IMR-90 (cell line): ENCODE measurements around the gene HECW1. TPM values are rescaled to one million over a fixed set of nuclear protein-coding genes. Genes with fewer than 3 reads are reported as not detected.

Source experiments
- ATAC-seq: fragments of 200-7000 bp; cut with Tn5 transposase; 2 replicates; pipeline ENCODE4 v1.9.1; 2020; ENCODE audit warnings: low read depth, mild to moderate bottlenecking, moderate library complexity
- BruUV-seq: library from RNA; stranded (reverse); fragments of 400-500 nt; replicated peaks from 2 replicates; lab custom pipeline; 2021; lab: Mats Ljungman, UMichigan
- CTCF ChIA-PET: fragments of 300-600 bp; formaldehyde crosslinking; extraction: SDS; loops from one replicate; lab custom pipeline; 2021; ENCODE audit warnings: antibody characterized with exemption; lab: Yijun Ruan, JAX
- POLR2A ChIA-PET: fragments of 300-600 bp; sonication (Branson Sonifier 250); formaldehyde crosslinking; loops from one replicate; lab custom pipeline; 2022; ENCODE audit warnings: antibody characterized with exemption; ENCODE audit not compliant: unreplicated experiment; lab: Charles Lee
- DNase-seq: peaks from one replicate; pipeline ENCODE4 v3.0.0; 2013
- H2AFZ ChIP-seq: replicated peaks from 2 replicates; pipeline ENCODE3; 2013; ENCODE audit warnings: low read length, mild to moderate bottlenecking; ENCODE audit not compliant: poor library complexity
- H2AK5ac ChIP-seq: 2 replicates; pipeline ENCODE4 v1.6.1; 2013; ENCODE audit warnings: low read depth, low read length, inconsistent platforms
- H2AK9ac ChIP-seq: replicated peaks from 2 replicates; pipeline ENCODE3; 2013; ENCODE audit warnings: mild to moderate bottlenecking, low read depth, low read length, moderate library complexity; ENCODE audit not compliant: poor library complexity
- H2BK120ac ChIP-seq: 2 replicates; pipeline ENCODE4 v1.6.1; 2013; ENCODE audit warnings: low read depth, low read length, inconsistent platforms
- H2BK15ac ChIP-seq: 3 replicates; pipeline ENCODE4 v1.6.1; 2013; ENCODE audit warnings: low read depth, low read length, inconsistent platforms
- H2BK20ac ChIP-seq: 2 replicates; pipeline ENCODE4 v1.6.1; 2013; ENCODE audit warnings: low read depth, mild to moderate bottlenecking, inconsistent platforms, low read length, moderate library complexity
- H2BK5ac ChIP-seq: 2 replicates; pipeline ENCODE4 v1.6.1; 2013; ENCODE audit warnings: mild to moderate bottlenecking, low read depth, low read length, inconsistent platforms; ENCODE audit not compliant: poor library complexity, severe bottlenecking
- H3K14ac ChIP-seq: replicated peaks from 2 replicates; pipeline ENCODE4 v1.6.1; 2013; ENCODE audit warnings: low read depth, low read length, inconsistent platforms
- H3K18ac ChIP-seq: 2 replicates; pipeline ENCODE4 v1.6.1; 2013; ENCODE audit warnings: low read depth, low read length, control low read depth
- H3K23ac ChIP-seq: 2 replicates; pipeline ENCODE4 v1.6.1; 2013; ENCODE audit warnings: low read depth, low read length, inconsistent platforms
- H3K27ac ChIP-seq: 2 replicates; pipeline ENCODE4 v1.5.1; 2013; ENCODE audit warnings: mild to moderate bottlenecking, control low read depth, low read length; ENCODE audit not compliant: insufficient read depth
- H3K27me3 ChIP-seq: 2 replicates; pipeline ENCODE4 v1.6.1; 2013; ENCODE audit warnings: low read length; ENCODE audit not compliant: control insufficient read depth, insufficient read depth
- H3K36me3 ChIP-seq: 2 replicates; pipeline ENCODE4 v1.6.1; 2013; ENCODE audit warnings: low read length, mixed read lengths; ENCODE audit not compliant: control insufficient read depth, insufficient read depth
- H3K4ac ChIP-seq: 2 replicates; pipeline ENCODE4 v1.6.1; 2013; ENCODE audit warnings: low read depth, low read length, inconsistent platforms
- H3K4me1 ChIP-seq: 2 replicates; pipeline ENCODE4 v1.6.1; 2013; ENCODE audit warnings: low read length, mixed read lengths; ENCODE audit not compliant: control insufficient read depth, insufficient read depth
- H3K4me2 ChIP-seq: 2 replicates; pipeline ENCODE4 v1.6.1; 2013; ENCODE audit warnings: low read depth, mild to moderate bottlenecking, control low read depth, low read length, moderate library complexity
- H3K4me3 ChIP-seq: 2 replicates; pipeline ENCODE4 v1.5.1; 2013; ENCODE audit warnings: low read depth, mild to moderate bottlenecking, control low read depth, low read length, moderate library complexity; ENCODE audit not compliant: insufficient read depth
- H3K56ac ChIP-seq: 2 replicates; pipeline ENCODE4 v1.6.1; 2013; ENCODE audit warnings: low read length, inconsistent platforms; ENCODE audit not compliant: insufficient read depth; ENCODE audit errors: extremely low read depth
- H3K79me1 ChIP-seq, 2 experiments: 2 replicates each; pipeline ENCODE4 v1.6.1; 2013; ENCODE audit warnings: low read length in 2 of 2, inconsistent platforms in 1 of 2, low read depth in 1 of 2
- H3K9ac ChIP-seq: 2 replicates; pipeline ENCODE4 v1.6.1; 2013; ENCODE audit warnings: low read depth, low read length, control low read depth
- H3K9me1 ChIP-seq: 2 replicates; pipeline ENCODE4 v1.6.1; 2013; ENCODE audit warnings: low read length, inconsistent platforms; ENCODE audit not compliant: insufficient read depth
- H3K9me3 ChIP-seq: 2 replicates; pipeline ENCODE4 v1.6.1; 2013; ENCODE audit warnings: low read length; ENCODE audit not compliant: control insufficient read depth, insufficient read depth
- H4K20me1 ChIP-seq: 2 replicates; pipeline ENCODE4 v1.6.1; 2013; ENCODE audit warnings: low read length, inconsistent platforms; ENCODE audit not compliant: insufficient read depth
- H4K5ac ChIP-seq: 2 replicates; pipeline ENCODE4 v1.6.1; 2013; ENCODE audit warnings: mild to moderate bottlenecking, low read depth, low read length, control low read depth
- H4K8ac ChIP-seq, 2 experiments: 2 replicates each; pipeline ENCODE4 v1.6.1; 2013; ENCODE audit warnings: low read depth in 2 of 2, low read length in 2 of 2, control low read depth in 1 of 2, inconsistent platforms in 1 of 2
- H4K91ac ChIP-seq: 2 replicates; pipeline ENCODE4 v1.6.1; 2013; ENCODE audit warnings: low read depth, low read length, inconsistent platforms; ENCODE audit not compliant: insufficient read depth
- CHD1 ChIP-seq: IDR thresholded peaks from 2 replicates; pipeline ENCODE4 v1.6.1; 2012; ENCODE audit warnings: low read depth, low read length, improper control_type of control experiment
- FOS ChIP-seq: fragments of 150-350 bp; IDR thresholded peaks from 2 replicates; pipeline ENCODE4 v1.6.1; 2016; ENCODE audit warnings: low read depth, low read length
- MXI1 ChIP-seq: IDR thresholded peaks from 2 replicates; pipeline ENCODE4 v1.6.1; 2012; ENCODE audit warnings: low read depth, mild to moderate bottlenecking, low read length, moderate library complexity, borderline replicate concordance
- SMC3 ChIP-seq: fragments of 150-350 bp; IDR thresholded peaks from 2 replicates; pipeline ENCODE4 v1.6.1; 2016; ENCODE audit warnings: low read depth, mild to moderate bottlenecking, antibody characterized with exemption, low read length, moderate library complexity
- WGBS, 2 experiments: methylation state at CpG; one replicate each; pipeline versions ENCODE4 v1.1.5 to v1.1.7; 2013; ENCODE audit warnings: missing lambda C conversion rate in 2 of 2; ENCODE audit not compliant: insufficient read length in 1 of 2; ENCODE audit errors: extremely low coverage in 2 of 2; 5-methylcytosine and 5-hydroxymethylcytosine counted together
- dilution Hi-C: fragments of 300-500 bp; cut with HindIII; formaldehyde crosslinking; loops from one replicate; pipeline ENCODE4 v1.14.3; 2018; ENCODE audit warnings: low sequenced_read_pairs; ENCODE audit not compliant: unreplicated experiment
- in situ Hi-C: fragments of 300-500 bp; cut with MboI; formaldehyde crosslinking; loops from 3 replicates; pipeline ENCODE4 v1.14.3; 2019; ENCODE audit warnings: low sequenced_read_pairs, inconsistent platforms, mixed read lengths
- intact Hi-C: fragments of 100-400 bp; cut with micrococcal nuclease; formaldehyde crosslinking; loops from 2 replicates; pipeline ENCODE4 v1.10.0; 2022
- polyA plus RNA-seq, 3 experiments: library from polyadenylated mRNA; depleted of rRNA; stranded (reverse); fragments of >200 nt; gene quantifications; 2 replicates each; pipeline ENCODE4 v1.2.3, GENCODE V29; 2012; ENCODE audit warnings: low replicate concordance in 1 of 3
- total RNA-seq: library from RNA; depleted of rRNA; stranded (reverse); fragments of >200 nt; gene quantifications from 2 replicates; pipeline ENCODE4 v1.2.3, GENCODE V29; 2012
- TF ChIP-seq, protein P1 (sequence below): conservative IDR thresholded peaks from 2 replicates; pipeline ENCODE4 v1.5.1; 2012; ENCODE audit warnings: mild to moderate bottlenecking, low read depth, low read length, improper control_type of control experiment

Gene HECW1
- total and polyA plus RNA-seq, 2 of the 4 experiments (the other 2 are of a cell fraction): 0.56 to 1.3 TPM

DNA sequence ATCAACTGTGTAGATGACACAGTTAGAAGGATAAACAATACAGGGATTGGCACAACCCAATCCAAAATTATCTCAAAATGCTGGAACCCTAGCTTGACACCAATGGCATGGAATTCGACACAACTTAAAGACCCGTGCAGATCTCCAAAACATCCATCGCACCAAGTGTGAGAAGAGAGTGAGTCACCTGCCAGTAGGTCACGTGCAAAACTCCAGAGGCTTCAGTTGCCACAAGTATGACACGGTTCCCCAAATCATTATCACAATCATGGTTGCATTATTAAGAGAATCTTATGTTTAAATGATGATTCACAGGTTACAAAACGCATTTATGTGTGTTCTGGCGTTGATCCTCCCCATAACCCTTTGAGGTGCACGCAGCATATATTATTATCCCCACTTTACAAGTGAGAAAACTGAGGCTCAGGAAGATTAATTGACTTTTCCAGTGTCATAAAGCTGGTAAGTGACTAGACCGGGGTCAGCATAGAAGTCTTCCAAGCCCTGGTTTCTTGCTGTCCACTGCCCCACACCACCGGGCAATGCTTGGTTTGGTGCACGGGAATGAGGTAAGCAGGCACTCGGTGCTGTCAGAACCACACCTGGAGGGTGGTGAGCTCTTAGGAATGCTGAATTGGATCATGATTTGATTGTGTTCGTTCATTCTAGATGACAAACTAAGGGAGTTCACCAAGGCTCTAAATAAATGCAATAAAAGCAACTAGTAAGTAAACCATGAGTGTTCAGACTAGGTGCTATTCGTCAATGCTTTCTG, 446.9 kb downstream of the HECW1 start:
- Histone ChIP-seq H3K4me3 (no peak overlapping the region), H3K79me1 (no peaks in the 10 kb centered on the region), H3K18ac (no peak overlapping the region), H2AK5ac (no peak overlapping the region), H3K4me1 (no peaks in the 10 kb centered on the region), H2BK15ac (no peak overlapping the region), H2BK5ac (no peak overlapping the region), H3K4ac (no peak overlapping the region), H2BK20ac (no peak overlapping the region), H3K36me3 (no peaks in the 10 kb centered on the region), H4K8ac (no peak overlapping the region), H3K4me2 (no peak overlapping the region), H4K20me1 (no peaks in the 10 kb centered on the region), H4K91ac (no peak overlapping the region), H3K56ac (no peak overlapping the region), H2AK9ac (no peak overlapping the region), H3K9me1 (no peaks in the 10 kb centered on the region), H3K9me3 (no peaks in the 10 kb centered on the region), H3K27ac (no peak overlapping the region), H4K5ac (no peak overlapping the region), H3K27me3 (peaks cover 27% of the 10 kb centered on the region), H2AFZ (no peak overlapping the region), H3K14ac (no peak overlapping the region), H2BK120ac (no peak overlapping the region), H3K23ac (no peak overlapping the region), H3K9ac (no peak overlapping the region)
- WGBS, 2 experiments: no CpG with 5 or more reads among the region's 14 CpGs
- BruUV-seq: no TSS peak
- no peak for ATAC-seq
- ChIA-PET POLR2A (no interaction called here), CTCF (no interaction called here)
- in situ Hi-C loops: no loop called here
- DNase-seq: no peak
- intact Hi-C loops: no loop called here
- dilution Hi-C loops: no loop called here
- TF ChIP-seq FOS (no peak), MXI1 (no peak), CHD1 (no peak), SMC3 (no peak)
- TF ChIP-seq, protein P1, sequence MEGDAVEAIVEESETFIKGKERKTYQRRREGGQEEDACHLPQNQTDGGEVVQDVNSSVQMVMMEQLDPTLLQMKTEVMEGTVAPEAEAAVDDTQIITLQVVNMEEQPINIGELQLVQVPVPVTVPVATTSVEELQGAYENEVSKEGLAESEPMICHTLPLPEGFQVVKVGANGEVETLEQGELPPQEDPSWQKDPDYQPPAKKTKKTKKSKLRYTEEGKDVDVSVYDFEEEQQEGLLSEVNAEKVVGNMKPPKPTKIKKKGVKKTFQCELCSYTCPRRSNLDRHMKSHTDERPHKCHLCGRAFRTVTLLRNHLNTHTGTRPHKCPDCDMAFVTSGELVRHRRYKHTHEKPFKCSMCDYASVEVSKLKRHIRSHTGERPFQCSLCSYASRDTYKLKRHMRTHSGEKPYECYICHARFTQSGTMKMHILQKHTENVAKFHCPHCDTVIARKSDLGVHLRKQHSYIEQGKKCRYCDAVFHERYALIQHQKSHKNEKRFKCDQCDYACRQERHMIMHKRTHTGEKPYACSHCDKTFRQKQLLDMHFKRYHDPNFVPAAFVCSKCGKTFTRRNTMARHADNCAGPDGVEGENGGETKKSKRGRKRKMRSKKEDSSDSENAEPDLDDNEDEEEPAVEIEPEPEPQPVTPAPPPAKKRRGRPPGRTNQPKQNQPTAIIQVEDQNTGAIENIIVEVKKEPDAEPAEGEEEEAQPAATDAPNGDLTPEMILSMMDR: no peak
